RWPE1 (cell line): Measurements from ENCODE around the gene ATP6V1D.

Experiments
- CTCF ChIA-PET: fragments of 350-600 bp; sonication (Branson Sonifier 250); formaldehyde crosslinking; extraction: SDS; loops from one replicate; lab custom pipeline; 2021; lab: Yijun Ruan, JAX
- POLR2A ChIA-PET: fragments of 400-600 bp; formaldehyde crosslinking; extraction: SDS; loops from one replicate; lab custom pipeline; 2020; ENCODE audit warnings: antibody characterized with exemption; ENCODE audit not compliant: low non-redundant PET; lab: Yijun Ruan, JAX
- DNase-seq: peaks from one replicate; pipeline ENCODE4 v3.0.0; 2012; ENCODE audit warnings: low spot score
- H3K27ac ChIP-seq: fragments of 450-650 bp; 2 replicates; pipeline ENCODE4 v1.5.1; 2017
- TF ChIP-seq, protein P1 (sequence below): fragments of 450-650 bp; conservative IDR thresholded peaks from 2 replicates; pipeline ENCODE4 v1.5.1; 2017; ENCODE audit warnings: low read depth, mild to moderate bottlenecking

Gene ATP6V1D

DNA sequence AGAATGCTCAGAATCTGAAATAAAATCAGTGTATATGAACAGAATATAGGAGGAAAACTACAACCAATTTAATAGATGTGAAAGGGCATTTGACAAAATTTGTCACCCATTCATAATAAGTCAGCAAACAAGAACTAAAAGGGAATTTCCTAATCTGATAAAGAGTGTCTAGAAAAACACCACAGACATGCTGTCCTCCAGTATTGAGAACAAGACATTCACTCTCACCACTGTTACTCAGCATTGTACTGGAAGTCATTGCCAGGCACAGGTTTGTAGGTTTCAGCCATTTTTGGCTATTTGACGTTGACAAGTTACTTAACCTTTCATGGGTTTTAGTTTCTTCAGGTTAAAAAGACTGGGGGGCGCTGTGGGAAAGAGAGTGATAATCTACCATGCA is 13.7 kb upstream of the ATP6V1D start:
- no peak overlapping the region for H3K27ac ChIP-seq
- TF ChIP-seq, protein P1, sequence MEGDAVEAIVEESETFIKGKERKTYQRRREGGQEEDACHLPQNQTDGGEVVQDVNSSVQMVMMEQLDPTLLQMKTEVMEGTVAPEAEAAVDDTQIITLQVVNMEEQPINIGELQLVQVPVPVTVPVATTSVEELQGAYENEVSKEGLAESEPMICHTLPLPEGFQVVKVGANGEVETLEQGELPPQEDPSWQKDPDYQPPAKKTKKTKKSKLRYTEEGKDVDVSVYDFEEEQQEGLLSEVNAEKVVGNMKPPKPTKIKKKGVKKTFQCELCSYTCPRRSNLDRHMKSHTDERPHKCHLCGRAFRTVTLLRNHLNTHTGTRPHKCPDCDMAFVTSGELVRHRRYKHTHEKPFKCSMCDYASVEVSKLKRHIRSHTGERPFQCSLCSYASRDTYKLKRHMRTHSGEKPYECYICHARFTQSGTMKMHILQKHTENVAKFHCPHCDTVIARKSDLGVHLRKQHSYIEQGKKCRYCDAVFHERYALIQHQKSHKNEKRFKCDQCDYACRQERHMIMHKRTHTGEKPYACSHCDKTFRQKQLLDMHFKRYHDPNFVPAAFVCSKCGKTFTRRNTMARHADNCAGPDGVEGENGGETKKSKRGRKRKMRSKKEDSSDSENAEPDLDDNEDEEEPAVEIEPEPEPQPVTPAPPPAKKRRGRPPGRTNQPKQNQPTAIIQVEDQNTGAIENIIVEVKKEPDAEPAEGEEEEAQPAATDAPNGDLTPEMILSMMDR = no peak
- no peak for DNase-seq
- ChIA-PET CTCF (no interaction called here), POLR2A (no interaction called here)

- H3K27ac ChIP-seq = no peak overlapping the region
- DNase-seq = no peak
- TF ChIP-seq, protein P1 = no peak
- POLR2A ChIA-PET = no interaction called here
- CTCF ChIA-PET = no interaction called here
Measured at GRCh38 chr14:67372833-67373232, 13.2 kb upstream of the ATP6V1D start.

GRCh38 chr14:67371247-67372148 is 11.9 kb upstream of the ATP6V1D start:
- no peak for DNase-seq
- no peak overlapping the region for H3K27ac ChIP-seq
- POLR2A ChIA-PET = no interaction called here
- TF ChIP-seq, protein P1 = no peak
- CTCF ChIA-PET = interaction anchor here (1.1 kb wide), 1 partner anchor 13 kb away, joined by 3 read pairs; no protein-coding TSS in a partner anchor

DNA sequence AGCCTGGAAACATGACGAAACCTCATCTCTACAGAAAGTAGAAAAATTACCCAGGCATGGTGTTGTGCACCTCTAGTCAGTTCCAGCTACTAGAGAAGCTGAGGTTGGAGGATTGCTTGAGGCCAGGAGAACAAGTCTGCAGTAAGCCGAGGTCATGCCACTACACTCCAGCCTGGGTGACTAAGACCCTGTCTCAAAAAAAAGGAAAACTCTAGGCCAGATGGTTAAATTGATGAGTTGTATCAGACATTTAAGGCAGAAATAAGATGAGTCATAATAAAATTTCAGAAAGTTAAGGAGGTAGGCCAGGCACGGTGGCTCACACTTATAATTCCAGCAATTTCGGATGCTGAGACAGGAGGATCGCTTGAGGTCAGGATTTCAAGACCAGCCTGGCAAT is 11.2 kb upstream of the ATP6V1D start:
- DNase-seq = no peak
- no peak overlapping the region for H3K27ac ChIP-seq
- TF ChIP-seq, protein P1 = no peak
- CTCF ChIA-PET = no interaction called here
- POLR2A ChIA-PET = no interaction called here

DNA sequence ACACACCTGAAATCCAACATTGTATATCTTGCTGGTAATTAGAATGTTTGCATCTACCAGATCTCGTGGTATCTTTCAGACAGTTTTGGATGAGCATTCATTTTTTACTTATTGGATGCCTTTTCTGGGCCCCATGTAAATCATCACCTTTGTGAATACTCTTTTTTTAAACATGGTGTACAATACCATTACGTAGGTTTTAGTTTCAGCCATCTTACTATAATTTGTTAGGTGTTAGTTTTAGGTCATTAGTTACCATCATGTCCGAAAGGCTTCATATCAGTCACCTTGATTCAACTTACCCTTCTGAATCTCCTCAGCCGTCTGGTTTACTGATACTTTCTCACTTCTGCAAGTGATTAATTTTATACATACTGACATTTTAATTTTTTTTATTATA is 5.9 kb upstream of the ATP6V1D start:
- H3K27ac ChIP-seq = no peak overlapping the region
- no peak for DNase-seq
- POLR2A ChIA-PET = no interaction called here
- TF ChIP-seq, protein P1 = no peak
- CTCF ChIA-PET = no interaction called here

DNA sequence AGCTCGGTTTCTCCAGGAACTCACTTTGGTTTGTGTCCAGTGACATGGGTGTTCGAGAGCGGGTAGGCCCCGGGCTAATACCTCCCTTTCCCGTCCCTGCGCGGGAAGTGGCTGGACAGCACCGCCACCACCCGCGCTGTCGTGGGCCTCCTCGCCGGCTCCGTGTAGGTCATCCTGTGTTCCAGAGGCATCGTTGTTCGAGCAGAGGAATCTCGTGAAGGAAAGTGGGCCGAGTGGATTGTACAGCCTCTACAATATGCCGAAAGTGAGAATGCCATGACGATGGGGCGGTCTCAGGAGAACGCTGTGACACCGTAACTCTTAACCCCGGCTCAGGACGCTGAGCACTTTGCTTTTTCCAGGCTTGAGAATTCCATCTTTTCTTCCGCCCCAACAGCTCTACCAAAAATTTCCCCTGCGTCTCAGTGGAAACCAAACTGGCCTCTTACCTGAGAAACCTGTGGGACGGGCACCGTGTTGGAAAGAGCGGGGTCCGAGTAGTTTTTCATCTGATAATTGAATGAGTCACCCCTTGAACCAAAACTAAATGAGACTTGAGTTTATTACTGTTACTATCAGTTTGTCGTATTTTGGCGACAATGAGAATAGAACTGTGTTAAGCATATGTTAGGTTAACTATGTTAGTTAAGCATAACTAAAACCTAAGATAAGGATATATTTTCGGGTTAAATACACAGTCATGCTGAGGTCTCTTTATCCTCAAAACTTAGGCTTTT is 1.0 kb upstream of the ATP6V1D start:
- no peak for DNase-seq
- ChIA-PET POLR2A (no interaction called here), CTCF (interaction anchor here (0.6 to 1.6 kb wide), 10 partner anchors 9 to 334 kb away, joined by 3 to 7 read pairs (median 5); no protein-coding TSS in a partner anchor)
- H3K27ac ChIP-seq = peak overlapping the region; percentile 91
- TF ChIP-seq, protein P1 = no peak
